HG02970 (cell line): ENCODE data around the gene RNF5.
"Not testable (repeated sequence)": the region's sequence is repeated elsewhere in the genome, so short reads cannot be mapped to it uniquely, and the experiment has no call there.

Experiments used
- ATAC-seq: cut with Tn5 transposase; IDR thresholded peaks from one replicate; pipeline ENCODE4 v1.9.1; 2021; ENCODE audit warnings: mild to moderate bottlenecking, moderate library complexity, moderate number of reproducible peaks; ENCODE audit not compliant: unreplicated experiment, low FRiP score

Gene RNF5

GRCh38 chr6:32188381-32189068, 10.3 kb downstream of the RNF5 start:
- ATAC-seq = no peak

DNA sequence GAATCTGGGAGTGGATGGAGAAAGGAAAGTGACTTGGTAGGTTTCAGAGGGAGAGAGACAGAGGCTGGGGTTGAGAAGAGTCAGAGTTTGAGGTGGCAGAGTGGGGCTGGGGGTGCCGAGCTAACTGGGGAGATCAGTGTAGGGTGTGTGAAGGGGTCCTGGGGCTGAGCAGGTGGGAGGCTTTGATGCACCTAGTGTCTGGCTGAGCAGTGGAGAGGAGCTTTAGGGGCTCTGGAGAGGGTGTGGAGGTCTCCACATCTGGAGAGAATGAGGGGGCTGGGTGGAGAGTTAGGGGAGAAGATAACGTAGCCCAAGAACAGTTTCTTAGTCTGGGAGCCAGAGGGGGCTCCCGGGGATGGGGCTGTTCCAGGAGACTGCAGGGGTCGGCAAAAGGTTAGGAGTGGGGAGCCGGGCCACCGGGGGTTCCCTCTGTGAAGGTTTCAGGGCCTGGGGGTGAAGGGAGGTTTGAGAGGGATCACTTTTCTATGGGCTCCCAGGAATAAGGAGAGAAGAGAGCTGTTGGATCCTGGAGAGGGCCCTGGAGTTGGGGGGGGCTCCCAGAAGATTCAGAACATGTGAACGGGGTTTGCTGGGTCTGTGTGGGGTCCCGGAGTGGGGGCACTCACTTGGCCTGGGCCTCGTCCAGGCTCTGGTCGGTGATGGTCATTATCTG, 11.0 kb downstream of the RNF5 start:
- ATAC-seq = no peak

DNA sequence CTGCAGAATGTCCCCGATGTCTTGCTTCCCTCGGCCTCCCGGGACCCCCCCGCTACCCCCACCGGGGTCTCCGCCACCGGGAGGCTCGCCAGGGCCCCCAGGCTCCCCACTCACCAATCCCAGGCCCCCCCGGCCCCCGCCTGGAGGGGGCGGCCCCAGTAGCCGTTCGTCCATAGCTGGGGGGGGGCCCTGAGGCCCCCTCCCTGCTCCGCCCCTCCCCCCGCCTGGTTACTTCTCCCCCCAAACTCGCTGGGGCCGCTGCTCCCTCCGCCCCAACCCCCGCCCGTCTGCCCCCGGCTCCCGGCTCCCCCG, 11.5 kb downstream of the RNF5 start:
- ATAC-seq = no peak

DNA sequence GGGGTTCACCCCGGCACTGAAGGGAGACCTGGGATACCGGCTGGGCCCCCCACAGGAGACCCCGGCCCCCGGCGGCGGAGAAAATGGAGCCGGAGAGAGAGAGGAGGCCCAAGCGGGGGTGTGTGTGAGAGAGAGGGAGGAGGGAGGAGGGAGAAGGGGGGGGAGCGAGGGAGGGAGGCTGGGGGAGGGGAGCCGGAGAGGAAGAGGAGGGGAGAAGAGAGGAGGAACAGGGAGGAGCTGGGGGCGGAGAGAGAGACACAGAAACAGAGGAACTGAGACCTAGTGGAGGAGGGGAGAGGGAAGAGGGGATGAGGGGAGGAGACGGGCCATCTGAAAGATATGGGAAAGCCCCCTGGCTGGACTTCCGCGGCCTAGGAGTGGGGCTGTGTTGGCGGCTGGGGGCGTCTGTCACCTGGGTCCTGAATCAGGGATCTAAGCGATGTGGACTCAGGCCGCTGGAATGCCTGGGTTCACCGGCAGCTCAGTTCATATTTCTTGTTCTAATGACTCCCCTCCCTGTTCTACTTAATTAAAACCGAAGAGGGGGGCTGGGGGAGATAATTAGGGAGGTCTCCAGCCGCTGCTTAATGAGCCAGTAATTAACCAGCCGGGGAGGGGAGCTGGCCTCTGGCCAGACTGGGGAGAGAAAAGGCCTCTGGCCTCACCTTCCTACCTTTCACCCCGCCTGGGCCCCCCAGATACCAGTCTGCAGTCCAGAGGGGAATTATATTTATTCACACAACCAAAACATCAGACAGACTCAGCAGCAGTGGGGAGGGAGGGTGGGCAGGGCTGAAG, 12.0 kb downstream of the RNF5 start, which contains the start of gene PBX2:
Gene PBX2 (minus strand): TSS at position 149 of the 798 bp plus-strand sequence. CDS start 287 bp downstream, outside the sequence.
- ATAC-seq = peak; percentile 51

DNA sequence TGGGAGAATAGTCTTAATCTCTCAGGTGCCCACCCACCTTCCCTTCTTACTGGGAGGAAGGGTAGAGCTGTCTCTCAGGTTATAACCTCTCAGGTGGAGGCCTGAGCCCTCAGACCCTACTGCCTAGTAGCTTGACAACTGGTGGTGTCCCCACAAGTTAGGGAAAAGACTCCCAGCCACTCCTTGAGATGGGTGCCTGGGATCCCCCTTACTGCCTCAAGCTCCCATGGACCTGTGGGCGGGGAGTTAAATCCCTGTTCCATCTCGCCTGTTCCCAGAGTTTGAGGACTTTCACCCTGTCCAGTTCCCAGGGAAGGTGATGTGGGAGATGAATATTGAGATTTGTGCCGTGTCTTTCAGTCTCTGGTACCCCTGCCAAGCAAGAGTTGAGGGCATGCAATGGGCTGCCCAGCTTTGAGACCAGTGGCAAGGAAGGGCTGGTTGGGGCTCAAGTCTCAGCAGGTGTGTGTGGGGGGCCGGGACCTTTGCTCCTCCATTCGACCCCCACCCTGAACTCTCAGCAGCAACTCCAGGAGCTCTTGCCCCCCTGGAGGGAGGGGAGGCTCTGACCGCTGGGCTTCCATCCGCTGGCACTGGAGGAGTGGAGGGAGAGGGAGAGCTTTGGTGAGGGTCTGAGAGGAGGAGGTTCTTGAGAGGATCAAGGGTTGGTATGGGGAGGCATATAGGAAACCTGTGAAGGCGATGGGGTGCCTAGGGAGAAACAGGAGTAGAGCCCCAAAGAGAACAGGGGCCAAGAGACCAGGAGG, 12.9 kb downstream of the RNF5 start:
- no peak for ATAC-seq

DNA sequence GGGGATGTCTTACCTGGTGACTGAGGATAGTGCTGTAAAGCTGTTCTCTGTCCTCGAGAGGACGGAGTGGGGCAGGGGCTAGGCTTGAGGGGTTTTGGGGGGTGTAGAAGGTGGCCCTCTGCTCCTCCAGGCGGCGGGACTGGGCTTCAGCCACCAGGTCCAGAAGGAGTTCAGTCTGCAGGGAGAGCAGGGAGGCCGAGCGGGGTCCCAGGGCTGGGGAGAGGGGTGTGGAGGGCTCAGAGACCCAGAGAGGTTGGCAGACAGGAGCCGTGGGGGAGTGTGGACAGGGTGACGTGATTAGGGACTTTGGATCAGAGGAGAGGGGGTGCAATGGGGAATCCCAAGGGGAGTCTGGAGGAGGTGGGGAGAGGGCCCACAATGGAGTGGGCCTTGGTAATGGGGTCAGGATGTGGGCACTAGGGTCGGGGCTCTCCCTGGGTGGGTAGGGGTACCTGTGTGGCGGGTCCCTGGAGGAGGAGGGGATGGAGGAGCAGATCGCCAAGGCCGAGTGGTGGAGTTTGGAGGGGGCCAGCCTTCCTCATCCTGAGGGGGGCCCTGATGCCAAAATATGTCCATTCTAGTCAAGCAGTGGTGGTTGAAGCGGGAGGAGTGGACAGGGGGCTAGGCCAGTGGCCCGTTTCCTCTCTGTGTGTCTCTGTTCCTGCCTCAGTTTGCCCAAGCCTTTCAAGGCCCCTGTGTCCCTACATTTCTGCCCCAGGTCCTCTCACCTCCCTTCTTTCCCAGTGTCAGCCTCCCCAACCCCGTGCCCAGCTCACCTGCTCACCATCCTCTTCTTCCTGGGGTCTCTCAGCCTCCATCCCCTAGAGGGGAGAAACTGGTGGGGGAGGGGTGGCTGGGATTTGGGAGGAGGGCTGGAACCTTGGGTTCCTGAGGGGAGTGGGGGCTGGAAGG, 13.7 kb downstream of the RNF5 start:
- no peak for ATAC-seq

DNA sequence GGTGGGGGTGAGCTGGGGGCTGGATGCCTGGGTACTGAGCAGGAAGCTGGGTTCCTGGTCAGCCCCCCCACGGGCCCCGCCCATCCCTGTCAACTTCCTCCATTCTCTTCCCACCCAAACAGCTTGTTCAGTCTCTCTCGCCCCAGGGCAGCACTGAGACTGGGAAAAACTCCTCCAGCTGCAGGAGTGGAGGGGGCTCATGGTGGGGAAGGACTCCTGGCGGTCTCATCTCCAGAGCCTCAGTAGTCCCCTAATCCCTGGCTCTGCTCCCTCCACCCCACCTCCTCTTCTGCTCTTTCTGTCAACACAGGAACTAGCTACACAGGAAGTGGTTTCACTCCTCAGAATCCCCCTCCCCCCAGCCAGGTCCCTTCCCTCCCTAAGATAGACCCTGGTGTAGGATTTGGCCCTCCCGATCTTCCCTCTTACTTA, 14.4 kb downstream of the RNF5 start, which contains the start of gene GPSM3:
Gene GPSM3 (minus strand): TSS at position 36 of the 432 bp plus-strand sequence. CDS start 130 bp downstream, outside the sequence.
- ATAC-seq = no peak

- not testable (repeated sequence) for ATAC-seq
These were observed 14.9 kb downstream of the RNF5 start for GRCh38 chr6:32193096-32193495.

- ATAC-seq = no peak
These were observed 16.2 kb downstream of the RNF5 start for GRCh38 chr6:32194388-32194787.

GRCh38 chr6:32194825-32195651, 16.8 kb downstream of the RNF5 start:
- no peak for ATAC-seq

DNA sequence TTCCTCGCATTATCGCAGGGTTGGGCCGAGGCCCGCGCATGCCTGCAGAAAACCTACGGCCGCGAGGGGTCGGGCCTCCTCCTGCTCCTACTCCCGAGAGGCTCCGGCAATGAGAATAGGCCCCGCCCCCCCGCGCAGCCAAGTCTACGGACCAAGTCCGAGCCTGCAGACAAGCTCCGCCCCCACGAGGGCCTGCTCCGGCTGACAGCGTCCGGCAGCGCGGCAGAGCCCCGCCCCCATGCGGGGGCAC, 17.4 kb downstream of the RNF5 start:
- peak; percentile 68 for ATAC-seq

DNA sequence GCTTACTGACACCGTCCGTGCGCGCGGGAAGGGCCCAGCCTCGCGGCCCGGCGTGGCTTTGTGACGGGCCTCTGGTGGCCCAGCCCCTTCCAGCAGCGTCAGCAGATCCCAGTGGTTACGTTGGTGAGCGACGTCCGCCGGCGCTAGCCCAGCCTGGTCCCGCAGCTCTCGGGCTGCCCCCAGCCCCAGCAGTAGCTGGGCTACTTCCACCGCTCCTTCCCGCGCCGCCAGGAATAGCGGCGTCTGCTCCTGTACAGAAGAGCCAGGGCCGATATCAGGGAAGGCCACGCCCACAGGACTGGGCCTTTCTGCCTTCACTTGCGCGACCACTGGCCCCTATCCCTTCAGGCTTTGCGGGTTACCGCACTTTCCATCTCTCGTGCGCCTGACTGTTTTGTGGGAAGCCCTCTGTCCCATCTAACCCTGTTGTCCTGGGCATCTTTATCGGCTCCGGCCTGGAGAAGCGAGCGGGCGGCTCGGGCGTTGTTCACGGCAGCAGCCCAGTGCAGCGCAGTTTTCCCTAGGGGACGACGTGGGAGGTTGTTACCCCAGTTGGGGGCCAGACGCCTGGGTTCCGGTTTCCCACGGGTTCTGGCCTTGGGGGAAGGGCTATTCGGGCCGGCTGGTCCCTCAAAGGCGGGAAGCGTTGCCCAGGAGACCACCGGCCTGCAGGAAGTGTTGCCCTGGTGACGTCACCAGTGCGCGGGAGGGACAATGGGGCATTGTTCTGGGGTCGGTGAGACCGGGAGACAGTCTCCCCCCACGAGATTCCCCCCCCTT, 17.9 kb downstream of the RNF5 start:
- peak; percentile 77 for ATAC-seq

- ATAC-seq = no peak
These were observed 18.7 kb downstream of the RNF5 start for GRCh38 chr6:32196682-32197616.

DNA sequence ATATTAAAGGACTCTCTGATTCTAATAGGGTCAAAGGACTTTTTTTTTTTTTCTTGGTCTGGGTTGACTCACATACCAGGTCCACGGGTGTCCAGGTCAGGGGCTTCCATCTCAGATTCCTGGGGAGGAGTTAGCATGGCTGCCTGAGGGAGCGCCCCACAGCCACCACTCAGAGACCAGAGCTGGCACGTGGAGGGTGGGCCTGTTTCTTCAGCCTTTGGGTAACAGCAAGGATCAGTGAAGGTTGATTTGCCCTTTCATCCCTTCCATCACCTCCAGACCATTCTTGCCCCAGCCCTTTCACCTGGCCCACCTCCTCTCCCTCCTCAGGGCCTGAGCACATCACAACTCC, 20.1 kb downstream of the RNF5 start:
- no peak for ATAC-seq

- no peak for ATAC-seq
These were observed 20.7 kb downstream of the RNF5 start for GRCh38 chr6:32198866-32199265.

- ATAC-seq = no peak
These were observed 22.7 kb downstream of the RNF5 start for GRCh38 chr6:32200711-32201475.
